SK-N-SH (cell line): ENCODE data around the gene CDK4. TPM values are rescaled to one million over a fixed set of nuclear protein-coding genes. Genes with fewer than 3 reads are reported as not detected.
A peak's percentile ranks its signal among the peaks of the same experiment; 100 is the strongest.

ENCODE experiments used
- CTCF ChIA-PET: fragments of 300-600, 350-600 bp; formaldehyde crosslinking; extraction: SDS; loops from one replicate; lab custom pipeline; 2021; lab: Yijun Ruan, JAX
- POLR2A ChIA-PET: fragments of 350-600 bp; sonication (Branson Sonifier 250); formaldehyde crosslinking; extraction: SDS; loops from one replicate; lab custom pipeline; 2020; ENCODE audit warnings: antibody characterized with exemption, inconsistent platforms; lab: Yijun Ruan, JAX
- DNase-seq: peaks from one replicate; pipeline ENCODE4 v3.0.0; 2012
- H2AFZ ChIP-seq: fragments of 200-600 bp; sonication (generic); 2 replicates; pipeline ENCODE4 v1.8.1; 2016; ENCODE audit warnings: antibody characterized with exemption, mild to moderate bottlenecking, low read depth
- H3F3A ChIP-seq: fragments of 200-600 bp; sonication (generic); replicated peaks from 2 replicates; pipeline ENCODE3; 2016; ENCODE audit warnings: antibody characterized with exemption, mild to moderate bottlenecking; ENCODE audit not compliant: insufficient read depth
- H3K27ac ChIP-seq, 2 experiments: fragments of 200-500 bp in 1 of 2; fragments of 200-600 bp in 1 of 2; sonication (Bioruptor generic) in 1 of 2; sonication (generic), shearing (Covaris generic) in 1 of 2; 2 replicates each; pipeline versions ENCODE4 v1.5.1 to v1.6.1; 2014 to 2016; ENCODE audit warnings: low read depth in 2 of 2, inconsistent platforms in 1 of 2, low read length in 1 of 2, mild to moderate bottlenecking in 1 of 2, mixed read lengths in 1 of 2
- H3K27me3 ChIP-seq: fragments of 200-600 bp; sonication (generic), shearing (Covaris generic); 2 replicates; pipeline ENCODE4 v1.6.1; 2016; ENCODE audit warnings: mixed run types; ENCODE audit not compliant: insufficient read depth
- H3K36me3 ChIP-seq, 2 experiments: fragments of 200-500 bp in 1 of 2; fragments of 200-600 bp in 1 of 2; sonication (Bioruptor generic) in 1 of 2; sonication (generic) in 1 of 2; replicated peaks in 1 of 2; 2 replicates each; pipeline versions ENCODE3 to v1.5.1; 2014 to 2016; ENCODE audit warnings: low read length in 1 of 2, mild to moderate bottlenecking in 1 of 2; ENCODE audit not compliant: insufficient read depth in 2 of 2, control insufficient read depth in 1 of 2
- H3K4me1 ChIP-seq, 2 experiments: fragments of 200-500 bp in 1 of 2; fragments of 200-600 bp in 1 of 2; sonication (Bioruptor generic) in 1 of 2; sonication (generic), shearing (Covaris generic) in 1 of 2; 2 replicates each; pipeline versions ENCODE4 v1.5.1 to v1.6.1; 2014 to 2016; ENCODE audit warnings: low read depth in 1 of 2, low read length in 1 of 2, mixed run types in 1 of 2; ENCODE audit not compliant: insufficient read depth in 2 of 2, control insufficient read depth in 1 of 2
- H3K4me2 ChIP-seq: fragments of 200-600 bp; sonication (generic), shearing (Covaris generic); 2 replicates; pipeline ENCODE4 v1.6.1; 2017; ENCODE audit warnings: mixed run types
- H3K4me3 ChIP-seq, 2 experiments: fragments of 200-500 bp in 1 of 2; fragments of 200-600 bp in 1 of 2; sonication (Bioruptor generic) in 1 of 2; sonication (generic), shearing (Covaris generic) in 1 of 2; 2 replicates each; pipeline versions ENCODE4 v1.5.1 to v1.8.1; 2014 to 2016; ENCODE audit warnings: low read depth in 2 of 2, inconsistent platforms in 1 of 2, low read length in 1 of 2, mild to moderate bottlenecking in 1 of 2, mixed read lengths in 1 of 2, moderate library complexity in 1 of 2
- H3K79me2 ChIP-seq: fragments of 200-600 bp; sonication (generic); 2 replicates; pipeline ENCODE4 v1.8.1; 2017; ENCODE audit warnings: mild to moderate bottlenecking; ENCODE audit not compliant: insufficient read depth
- H3K9ac ChIP-seq: fragments of 200-600 bp; sonication (generic); 2 replicates; pipeline ENCODE4 v1.6.1; 2017; ENCODE audit warnings: mixed run types
- H3K9me2 ChIP-seq: fragments of 200-600 bp; sonication (generic); 2 replicates; pipeline ENCODE4 v1.6.1; 2017; ENCODE audit warnings: mixed run types
- H3K9me3 ChIP-seq: fragments of 200-600 bp; sonication (generic); 2 replicates; pipeline ENCODE4 v1.6.1; 2017; ENCODE audit warnings: mixed run types, mild to moderate bottlenecking, moderate library complexity
- H4K20me1 ChIP-seq: fragments of 200-600 bp; sonication (generic); 2 replicates; pipeline ENCODE4 v1.6.1; 2017; ENCODE audit warnings: mild to moderate bottlenecking, mixed run types; ENCODE audit not compliant: insufficient read depth
- CHD2 ChIP-seq: fragments of 150-350 bp; IDR thresholded peaks from 2 replicates; pipeline ENCODE4 v1.6.1; 2018; ENCODE audit warnings: low read length; ENCODE audit not compliant: partially characterized antibody
- GABPA ChIP-seq: IDR thresholded peaks from 2 replicates; pipeline ENCODE4 v1.4.0; 2012; ENCODE audit warnings: low read depth, mild to moderate bottlenecking
- GATA2 ChIP-seq: sonication (generic); formaldehyde crosslinking; IDR thresholded peaks from 2 replicates; pipeline ENCODE4 v1.5.0; 2020; ENCODE audit warnings: mild to moderate bottlenecking, missing genetic modification reagents
- MEF2A ChIP-seq: IDR thresholded peaks from 2 replicates; pipeline ENCODE4 v1.4.0; 2012; ENCODE audit warnings: low read depth, borderline replicate concordance
- MXI1 ChIP-seq: IDR thresholded peaks from 2 replicates; pipeline ENCODE4 v1.6.1; 2012; ENCODE audit warnings: mild to moderate bottlenecking, low read depth, low read length, improper control_type of control experiment
- NFIC ChIP-seq: IDR thresholded peaks from 2 replicates; pipeline ENCODE4 v1.4.0; 2012; ENCODE audit warnings: borderline replicate concordance
- RCOR1 ChIP-seq: fragments of 150-350 bp; IDR thresholded peaks from 2 replicates; pipeline ENCODE4 v1.6.1; 2017; ENCODE audit warnings: antibody characterized with exemption, low read length
- REST ChIP-seq: IDR thresholded peaks from 2 replicates; pipeline ENCODE4 v1.6.1; 2012; ENCODE audit warnings: mild to moderate bottlenecking, low read depth, low read length, moderate library complexity
- RXRA ChIP-seq: IDR thresholded peaks from 2 replicates; pipeline ENCODE4 v1.4.0; 2012; ENCODE audit warnings: low read depth, mild to moderate bottlenecking, borderline replicate concordance
- TCF12 ChIP-seq: IDR thresholded peaks from 2 replicates; pipeline ENCODE4 v1.4.0; 2012
- TEAD4 ChIP-seq: IDR thresholded peaks from 2 replicates; pipeline ENCODE4 v1.4.0; 2012; ENCODE audit warnings: mild to moderate bottlenecking, borderline replicate concordance; ENCODE audit not compliant: insufficient read depth
- USF2 ChIP-seq: fragments of 150-350 bp; IDR thresholded peaks from 2 replicates; pipeline ENCODE4 v1.6.1; 2017; ENCODE audit warnings: antibody characterized with exemption, low read length, low read depth, borderline replicate concordance
- ZBTB33 ChIP-seq: IDR thresholded peaks from 2 replicates; pipeline ENCODE4 v1.4.0; 2012; ENCODE audit warnings: low read depth, borderline replicate concordance
- WGBS: methylation state at CpG from one replicate; pipeline ENCODE4 v1.1.6; 2017; ENCODE audit warnings: low lambda C conversion rate; 5-methylcytosine and 5-hydroxymethylcytosine counted together
- polyA plus RNA-seq, 3 experiments: library from polyadenylated mRNA; depleted of rRNA; stranded (reverse); fragments of >200 nt; gene quantifications; 2 replicates each; pipeline ENCODE4 v1.2.3, GENCODE V29; 2012

The CDK4 gene
- polyA plus RNA-seq, 1 of the 3 experiments (the other 2 are of a cell fraction), result 324 TPM

- ChIA-PET POLR2A (interaction anchor here (1.2 to 2.9 kb wide), 3 partner anchors 8 to 15 kb away, joined by 3 to 21 read pairs (median 17); partner anchors contain the start of genes CDK4 and TSPAN31), CTCF (interaction anchor here (0.7 to 7.1 kb wide), 17 partner anchors 8 to 167 kb away, joined by 3 to 133 read pairs (median 7); partner anchors contain the start of genes B4GALNT1, CDK4, CYP27B1 and TSPAN31)
- H4K20me1 ChIP-seq, result no peaks in the 10 kb centered on the region
- no peaks in the 10 kb centered on the region for H3K9me3 ChIP-seq
- peak overlapping the region; percentile 87 for H3K4me2 ChIP-seq
- peaks cover 0 to 29% of the 10 kb centered on the region in 2 experiments; a peak in 2 of 4 replicates for H3K4me1 ChIP-seq
- no peak for DNase-seq
- H3K9ac ChIP-seq, result no peak overlapping the region
- H2AFZ ChIP-seq, result no peak overlapping the region
- H3K36me3 ChIP-seq, result peaks cover 0 to 4% of the 10 kb centered on the region in 2 experiments
- no peaks in the 10 kb centered on the region for H3K27me3 ChIP-seq
- peak overlapping the region in 1 of 2 experiments; percentile 68; a peak in 2 of 4 replicates for H3K4me3 ChIP-seq
- 66% methylated on average over 30 of the region's 31 CpGs for WGBS
- no peak overlapping the region for H3K27ac ChIP-seq
- TF ChIP-seq NFIC (no peak), RCOR1 (no peak), USF2 (no peak), ZBTB33 (no peak), GABPA (no peak), TEAD4 (no peak), RXRA (no peak), GATA2 (no peak), CHD2 (no peak), MXI1 (no peak)
- no peaks in the 10 kb centered on the region for H3K79me2 ChIP-seq
- H3K9me2 ChIP-seq, result no peaks in the 10 kb centered on the region
- peaks cover 18% of the 10 kb centered on the region for H3F3A ChIP-seq
Observed at GRCh38 chr12:57736741-57737466, 15.2 kb downstream of the CDK4 start.

- POLR2A ChIA-PET, result interaction anchor here (0.6 to 2.9 kb wide), 4 partner anchors 9 to 441 kb away, joined by 3 to 21 read pairs (median 10); partner anchors contain the start of gene TSPAN31
- Histone ChIP-seq H3K79me2 (no peaks in the 10 kb centered on the region), H3K4me3 (peak overlapping the region; percentile 29 to 32; a peak in 3 of 4 replicates), H3K9ac (no peak overlapping the region), H2AFZ (no peak overlapping the region), H3K36me3 (peaks cover 0 to 4% of the 10 kb centered on the region in 2 experiments), H3K4me2 (peak overlapping the region; percentile 87), H3K9me3 (no peaks in the 10 kb centered on the region), H3F3A (peaks cover 18% of the 10 kb centered on the region), H3K27ac (peak overlapping the region in 1 of 2 experiments; percentile 39; a peak in 1 of 4 replicates), H4K20me1 (no peaks in the 10 kb centered on the region), H3K9me2 (no peaks in the 10 kb centered on the region), H3K4me1 (peaks cover 0 to 29% of the 10 kb centered on the region in 2 experiments; a peak in 2 of 4 replicates), H3K27me3 (no peaks in the 10 kb centered on the region)
- peak; percentile 87 for DNase-seq
- CTCF ChIA-PET, result interaction anchor here (0.6 to 7.1 kb wide), 21 partner anchors 9 to 277 kb away, joined by 3 to 133 read pairs (median 6); partner anchors contain the start of genes B4GALNT1, GLI1, OS9 and PIP4K2C
- 43% methylated on average over 25 of the region's 49 CpGs for WGBS
- TF ChIP-seq MEF2A, result no peak
- TF ChIP-seq ZBTB33, result no peak
- no peak for TF ChIP-seq REST
- TF ChIP-seq TCF12, result 0 out of 2 replicates have a peak, but pooled peaks have one; percentile 6
- TF ChIP-seq GABPA, result 0 out of 2 replicates have a peak, but pooled peaks have one; percentile 17
- 0 out of 2 replicates have a peak, but pooled peaks have one; percentile 35 for TF ChIP-seq MXI1
Observed at GRCh38 chr12:57735952-57736740, 16.0 kb downstream of the CDK4 start.
